ENCODE data around the gene SLC34A1.

- TF ChIP-seq, protein P1, sequence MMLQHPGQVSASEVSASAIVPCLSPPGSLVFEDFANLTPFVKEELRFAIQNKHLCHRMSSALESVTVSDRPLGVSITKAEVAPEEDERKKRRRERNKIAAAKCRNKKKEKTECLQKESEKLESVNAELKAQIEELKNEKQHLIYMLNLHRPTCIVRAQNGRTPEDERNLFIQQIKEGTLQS (IDR thresholded peaks at IDR 0.05): no peak
- no peak for TF ChIP-seq CTCF (IDR thresholded peaks at IDR 0.05; ENCODE audit: low read depth, low read length, missing input control)
- TF ChIP-seq, protein P2, sequence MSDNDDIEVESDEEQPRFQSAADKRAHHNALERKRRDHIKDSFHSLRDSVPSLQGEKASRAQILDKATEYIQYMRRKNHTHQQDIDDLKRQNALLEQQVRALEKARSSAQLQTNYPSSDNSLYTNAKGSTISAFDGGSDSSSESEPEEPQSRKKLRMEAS (IDR thresholded peaks at IDR 0.05): peak; percentile 93
- peak; percentile 89 for TF ChIP-seq YY1 (IDR thresholded peaks at IDR 0.05)
- peak in 1 of 2 donors; percentile 12 for TF ChIP-seq GABPA (IDR thresholded peaks at IDR 0.05 in 1 of 2, conservative IDR thresholded peaks at IDR 0.05 in 1 of 2)
- TF ChIP-seq EGR1 (IDR thresholded peaks at IDR 0.05; ENCODE audit: low read depth in 2 of 2): peak in 1 of 2 donors; percentile 43
- peak; percentile 91 for TF ChIP-seq TAF1 (conservative IDR thresholded peaks at IDR 0.05)
- TF ChIP-seq, protein P3, sequence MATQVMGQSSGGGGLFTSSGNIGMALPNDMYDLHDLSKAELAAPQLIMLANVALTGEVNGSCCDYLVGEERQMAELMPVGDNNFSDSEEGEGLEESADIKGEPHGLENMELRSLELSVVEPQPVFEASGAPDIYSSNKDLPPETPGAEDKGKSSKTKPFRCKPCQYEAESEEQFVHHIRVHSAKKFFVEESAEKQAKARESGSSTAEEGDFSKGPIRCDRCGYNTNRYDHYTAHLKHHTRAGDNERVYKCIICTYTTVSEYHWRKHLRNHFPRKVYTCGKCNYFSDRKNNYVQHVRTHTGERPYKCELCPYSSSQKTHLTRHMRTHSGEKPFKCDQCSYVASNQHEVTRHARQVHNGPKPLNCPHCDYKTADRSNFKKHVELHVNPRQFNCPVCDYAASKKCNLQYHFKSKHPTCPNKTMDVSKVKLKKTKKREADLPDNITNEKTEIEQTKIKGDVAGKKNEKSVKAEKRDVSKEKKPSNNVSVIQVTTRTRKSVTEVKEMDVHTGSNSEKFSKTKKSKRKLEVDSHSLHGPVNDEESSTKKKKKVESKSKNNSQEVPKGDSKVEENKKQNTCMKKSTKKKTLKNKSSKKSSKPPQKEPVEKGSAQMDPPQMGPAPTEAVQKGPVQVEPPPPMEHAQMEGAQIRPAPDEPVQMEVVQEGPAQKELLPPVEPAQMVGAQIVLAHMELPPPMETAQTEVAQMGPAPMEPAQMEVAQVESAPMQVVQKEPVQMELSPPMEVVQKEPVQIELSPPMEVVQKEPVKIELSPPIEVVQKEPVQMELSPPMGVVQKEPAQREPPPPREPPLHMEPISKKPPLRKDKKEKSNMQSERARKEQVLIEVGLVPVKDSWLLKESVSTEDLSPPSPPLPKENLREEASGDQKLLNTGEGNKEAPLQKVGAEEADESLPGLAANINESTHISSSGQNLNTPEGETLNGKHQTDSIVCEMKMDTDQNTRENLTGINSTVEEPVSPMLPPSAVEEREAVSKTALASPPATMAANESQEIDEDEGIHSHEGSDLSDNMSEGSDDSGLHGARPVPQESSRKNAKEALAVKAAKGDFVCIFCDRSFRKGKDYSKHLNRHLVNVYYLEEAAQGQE (IDR thresholded peaks at IDR 0.05): peak; percentile 89
These were observed 5.0 kb upstream of the SLC34A1 start for GRCh38 chr5:177378884-177379883.
